HPDE6-E6E7 (cell line): Measurements from ENCODE around the gene POGLUT2.

Source experiments
- DNase-seq: peaks from one replicate; pipeline ENCODE4 v3.0.0; 2011; ENCODE audit warnings: missing footprints; ENCODE audit errors: extremely low spot score

POGLUT2 gene

DNA sequence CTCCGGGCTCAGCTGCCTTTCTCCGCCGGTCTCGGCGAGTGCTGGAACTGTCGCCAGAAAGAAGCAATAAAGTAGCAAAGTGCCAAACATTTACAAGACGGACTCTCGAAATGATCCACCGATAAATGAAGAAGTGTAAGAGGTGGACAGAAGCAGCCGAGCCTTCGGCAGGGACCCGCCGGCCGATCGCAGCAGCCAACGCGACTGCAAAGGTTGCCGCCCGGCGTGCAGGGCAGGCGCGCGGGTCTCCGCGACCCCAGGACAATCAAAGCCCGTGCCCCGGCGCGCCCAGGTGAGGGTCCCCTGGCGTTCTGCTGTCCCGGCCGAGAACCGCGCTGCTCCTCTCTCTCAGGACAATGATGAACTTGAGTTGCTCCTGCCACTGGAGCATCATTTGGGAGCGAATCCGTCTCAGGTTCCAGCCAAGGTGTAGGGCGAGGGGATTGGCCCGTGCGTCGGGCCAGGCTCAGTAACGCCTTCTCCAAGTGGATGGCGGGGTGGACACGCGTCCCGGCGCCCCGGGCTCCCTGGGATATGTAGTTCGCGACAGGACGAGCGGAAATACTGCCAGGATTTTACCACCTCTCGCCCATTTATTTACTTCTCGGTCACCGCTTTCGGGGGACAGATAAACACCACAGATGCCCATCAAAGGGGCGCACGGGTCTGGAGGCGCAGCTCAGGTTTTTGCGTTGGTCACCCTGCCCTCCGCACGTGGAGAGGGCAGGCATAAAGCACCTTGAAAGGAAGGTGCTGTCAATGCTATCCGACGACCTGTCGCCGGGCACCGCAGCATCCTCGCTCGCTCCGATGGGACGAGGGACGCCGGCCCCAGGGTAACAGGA is at the start of gene POGLUT2, which contains the start of gene BIVM:
Gene POGLUT2, minus strand, starts transcription at position 396 of the 845 bp plus-strand sequence. Its CDS starts 306 bp downstream, at position 90.
Gene BIVM, plus strand, starts transcription at position 539 of the 845 bp plus-strand sequence. CDS start 8,149 bp downstream, outside the sequence.
- DNase-seq = peak; percentile 99

DNA sequence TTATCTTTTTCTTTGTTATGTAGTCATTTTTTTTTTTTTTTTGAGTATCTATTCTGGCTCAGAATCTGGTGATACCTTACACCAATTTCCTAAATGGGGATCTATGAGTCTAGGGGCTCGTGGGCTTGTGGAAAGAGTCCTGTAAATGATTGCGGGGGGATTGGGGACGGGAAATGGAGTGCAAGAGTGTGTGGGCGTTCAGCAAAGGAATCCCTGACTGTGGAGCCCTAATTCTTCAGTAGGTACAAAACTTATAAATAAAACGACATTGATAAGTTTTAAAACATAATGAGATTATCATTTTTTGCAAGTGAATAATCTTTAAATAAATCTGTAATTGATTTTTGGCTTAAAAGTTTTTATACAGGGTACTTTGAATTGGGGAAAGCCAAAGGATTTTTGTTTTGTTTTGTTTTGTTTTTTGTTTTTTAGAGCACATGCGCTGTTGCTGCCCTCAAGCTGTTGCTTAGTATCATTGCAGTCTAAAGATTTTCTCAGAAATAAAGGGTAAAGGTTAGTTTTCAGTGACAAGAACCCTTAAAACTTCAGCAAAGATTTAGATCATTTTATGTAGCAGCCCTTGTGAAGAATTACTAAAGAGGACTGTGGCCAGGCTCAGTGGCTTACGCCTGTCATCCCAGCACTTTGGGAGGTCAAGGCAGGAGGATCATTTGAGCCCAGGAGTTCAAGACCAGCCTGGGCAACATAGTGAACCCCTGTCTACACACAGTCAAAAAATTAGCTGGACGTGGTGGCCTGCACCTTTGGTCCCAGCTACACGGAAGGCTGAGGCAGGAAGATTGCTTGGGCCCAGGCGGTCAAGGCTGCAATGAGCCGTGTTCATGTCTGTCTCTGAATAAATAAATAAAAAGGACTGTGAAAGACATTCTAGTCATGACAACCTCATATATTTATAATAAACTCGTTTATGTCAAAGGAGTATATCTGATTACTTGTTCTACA is 48.8 kb upstream of the POGLUT2 start:
- no peak for DNase-seq

DNA sequence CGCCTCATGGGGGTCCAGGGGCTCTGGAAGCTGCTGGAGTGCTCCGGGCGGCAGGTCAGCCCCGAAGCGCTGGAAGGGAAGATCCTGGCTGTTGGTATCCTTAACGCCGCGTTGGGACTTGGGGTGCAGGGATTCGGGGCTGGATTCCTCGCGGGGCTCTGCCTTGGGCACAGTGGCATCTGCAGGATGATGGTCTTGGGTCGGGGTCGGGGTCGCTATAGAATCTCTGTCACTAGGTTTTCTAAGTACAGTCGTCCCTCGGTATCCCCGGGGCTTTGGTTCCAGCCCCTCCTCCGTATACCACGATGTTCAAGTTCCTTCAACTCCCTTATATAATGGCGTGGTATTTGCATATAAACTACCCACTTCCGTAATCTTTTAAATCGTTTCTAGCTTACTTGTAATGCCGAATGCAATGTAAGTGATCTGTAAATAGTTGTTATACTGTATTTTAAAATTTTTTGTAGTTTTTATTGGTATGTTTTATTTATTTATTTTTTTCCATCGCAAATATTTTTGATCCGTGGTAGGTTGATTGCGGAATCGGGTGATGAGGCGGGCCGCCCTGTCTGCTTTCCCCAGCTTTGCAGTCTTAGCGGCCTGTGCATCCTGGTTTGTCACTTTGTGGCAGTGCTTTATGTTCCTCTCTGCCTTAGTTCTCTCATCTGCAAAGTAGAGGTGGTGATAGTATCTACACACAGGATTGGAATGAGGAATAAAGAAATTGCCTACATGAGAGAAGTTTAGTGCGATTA is 47.7 kb upstream of the POGLUT2 start:
- peak; percentile 22 for DNase-seq

GRCh38 chr13:102845630-102846260 is 47.0 kb upstream of the POGLUT2 start, which contains the start of gene ERCC5:
TSS of gene ERCC5 (plus strand) at chr13:102846032. CDS start at chr13:102846267, 235 bp downstream.
- peak; percentile 71 for DNase-seq

- DNase-seq = no peak
Observed at GRCh38 chr13:102845289-102845629, 46.5 kb upstream of the POGLUT2 start.

DNA sequence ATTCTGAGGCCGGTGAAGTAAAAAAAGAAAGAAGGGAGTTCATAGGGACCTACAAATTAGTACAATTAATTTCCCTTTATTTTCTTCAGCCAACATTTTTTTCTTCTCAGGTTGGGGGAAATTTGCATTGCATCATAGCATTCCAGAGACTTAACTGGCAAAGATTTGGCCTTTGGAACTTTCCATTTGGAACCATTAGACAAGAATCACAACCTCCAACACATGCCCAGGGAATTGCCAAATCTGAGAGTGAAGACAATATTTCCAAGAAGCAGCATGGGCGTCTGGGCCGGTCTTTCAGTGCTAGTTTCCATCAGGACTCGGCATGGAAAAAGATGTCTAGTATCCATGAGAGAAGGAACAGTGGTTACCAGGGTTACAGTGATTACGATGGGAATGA is 40.7 kb upstream of the POGLUT2 start:
- no peak for DNase-seq

- no peak for DNase-seq
Observed at GRCh38 chr13:102838982-102839381, 40.2 kb upstream of the POGLUT2 start.

GRCh38 chr13:102838273-102838672 is 39.5 kb upstream of the POGLUT2 start:
- DNase-seq = no peak

DNA sequence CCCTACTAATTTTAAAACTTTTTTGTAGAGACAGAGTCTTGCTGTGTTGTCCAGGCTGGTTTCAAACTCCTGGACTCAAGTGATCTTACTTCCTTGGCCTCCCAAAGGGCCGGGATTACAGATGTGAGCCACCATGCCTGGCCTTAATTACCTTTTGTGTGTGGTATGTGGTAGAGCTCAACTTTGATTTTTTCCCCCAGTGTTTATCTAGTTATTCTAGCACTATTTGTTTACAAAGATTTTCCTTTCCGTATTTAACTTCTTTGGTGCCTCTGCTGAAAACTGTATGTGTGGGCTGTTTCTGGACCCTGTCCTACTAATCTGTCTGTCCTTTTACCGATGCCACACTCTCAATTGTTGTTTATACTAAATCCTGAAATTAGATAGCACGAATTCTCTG is 37.7 kb upstream of the POGLUT2 start:
- no peak for DNase-seq

DNA sequence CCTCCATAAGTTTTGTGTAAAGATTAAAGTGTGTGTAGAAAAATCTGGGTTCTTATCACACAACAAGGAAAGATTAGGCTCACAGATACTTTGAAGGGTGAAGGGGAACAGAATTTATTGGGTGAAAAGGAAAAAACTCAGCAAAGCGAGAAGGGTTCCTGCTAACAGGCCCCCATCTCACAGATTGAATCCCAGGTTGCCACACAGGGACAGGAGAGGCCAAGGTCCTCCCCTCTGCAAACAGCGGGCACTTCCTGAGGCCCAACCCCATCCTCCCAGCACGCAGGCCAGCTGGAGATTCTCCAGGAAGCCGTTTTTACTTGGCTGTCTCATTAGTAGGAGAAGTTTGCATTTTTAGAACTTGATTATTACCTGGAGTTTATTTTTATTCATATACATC is 31.9 kb upstream of the POGLUT2 start:
- DNase-seq = no peak

GRCh38 chr13:102825921-102826706 is 27.3 kb upstream of the POGLUT2 start:
- peak; percentile 32 for DNase-seq

DNA sequence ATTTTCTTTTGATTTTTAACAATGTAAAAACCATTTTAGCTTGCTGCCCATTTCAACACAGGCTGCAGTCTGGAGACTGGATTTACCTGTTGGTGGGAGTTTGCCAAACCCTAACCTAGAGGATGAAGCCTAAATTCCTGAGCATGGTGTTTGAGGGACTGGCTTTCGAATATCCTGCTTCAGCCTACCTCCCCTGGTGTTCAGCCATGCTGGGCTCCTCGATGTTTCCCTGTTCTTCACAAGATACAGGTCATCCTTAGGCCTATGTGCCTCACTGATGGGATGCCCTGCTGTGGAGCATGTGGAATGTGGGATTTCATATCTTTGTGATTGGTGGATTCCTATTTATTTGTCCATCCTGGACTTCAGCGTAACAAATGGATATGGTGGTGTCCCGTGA is 26.6 kb upstream of the POGLUT2 start:
- DNase-seq = no peak

DNA sequence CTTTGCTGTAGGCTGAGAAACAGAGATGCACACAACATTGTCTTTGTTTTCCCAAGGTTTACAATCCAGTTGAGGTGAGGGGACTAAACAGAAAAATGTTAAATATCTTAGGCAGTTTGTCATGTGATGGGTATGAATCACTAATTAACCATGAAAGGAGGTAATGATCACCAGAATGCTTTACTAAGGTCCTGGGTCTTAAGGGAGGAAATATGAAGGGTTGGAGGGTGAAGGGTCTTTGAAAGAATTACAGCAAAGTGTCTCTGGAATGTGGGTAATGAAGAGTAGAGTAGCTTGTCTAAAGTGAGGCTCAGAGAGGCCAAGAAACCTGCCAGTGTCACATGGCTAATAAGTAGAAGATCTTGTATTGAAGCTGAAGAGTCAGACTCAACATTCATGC is 19.1 kb upstream of the POGLUT2 start:
- DNase-seq = no peak

DNA sequence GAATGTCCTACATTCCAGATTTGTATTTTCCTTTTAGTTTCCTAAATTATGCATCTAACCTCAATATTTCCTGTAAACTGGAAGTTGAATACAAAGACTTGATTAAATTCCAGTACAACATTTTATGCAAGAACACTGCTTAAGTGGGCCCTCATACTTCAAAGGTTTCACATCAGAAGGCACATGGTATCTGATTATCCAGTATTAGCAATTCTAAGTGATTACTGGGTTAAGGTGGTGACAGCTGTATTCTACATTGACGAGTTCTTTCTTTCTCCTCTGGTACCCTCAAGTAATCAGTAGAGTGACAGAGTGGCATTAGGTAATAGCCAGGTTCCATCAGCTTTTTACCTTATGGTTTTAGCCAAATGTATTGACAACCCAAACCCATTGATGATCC is 18.5 kb upstream of the POGLUT2 start:
- no peak for DNase-seq

DNA sequence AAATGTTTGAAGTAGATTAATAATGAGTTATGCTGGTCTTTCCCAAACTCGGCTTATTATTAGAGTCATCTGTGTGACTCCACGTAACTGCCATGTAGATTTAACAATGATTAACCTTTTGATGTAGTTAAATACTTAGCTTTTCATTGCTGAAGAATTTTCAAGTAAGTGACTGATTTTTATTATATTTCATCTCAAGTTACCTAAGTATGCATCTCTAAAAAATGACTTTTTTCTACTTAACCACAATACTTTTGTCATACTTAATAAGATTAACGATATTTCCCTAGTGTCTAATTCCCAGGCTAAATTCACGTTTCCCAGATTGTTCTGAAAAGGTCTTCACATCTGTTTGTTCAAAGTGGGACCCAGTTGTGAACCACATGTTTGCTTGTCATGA is 17.9 kb upstream of the POGLUT2 start:
- DNase-seq = no peak

DNA sequence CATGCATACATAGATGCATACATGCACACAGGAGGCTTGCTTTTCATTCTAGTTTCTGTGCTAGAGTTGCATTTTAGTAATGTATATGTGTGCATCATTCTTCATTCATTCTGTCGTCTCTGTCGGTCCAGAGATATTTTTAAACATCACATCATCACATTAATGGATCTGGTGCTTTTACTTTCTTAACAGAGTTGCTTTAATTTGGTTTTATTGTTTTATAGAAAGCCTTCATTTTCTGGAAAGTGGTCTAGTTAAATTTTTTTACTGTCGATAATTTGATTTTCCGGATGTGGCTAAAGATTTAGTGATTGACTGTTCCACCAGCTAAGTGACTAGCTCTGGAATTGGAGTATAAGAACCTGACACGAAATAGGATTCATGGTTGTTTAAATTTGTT is 17.0 kb upstream of the POGLUT2 start:
- DNase-seq = no peak

- DNase-seq = no peak
Observed at GRCh38 chr13:102814793-102815192, 16.0 kb upstream of the POGLUT2 start.

GRCh38 chr13:102814025-102814607 is 15.3 kb upstream of the POGLUT2 start:
- DNase-seq = no peak

DNA sequence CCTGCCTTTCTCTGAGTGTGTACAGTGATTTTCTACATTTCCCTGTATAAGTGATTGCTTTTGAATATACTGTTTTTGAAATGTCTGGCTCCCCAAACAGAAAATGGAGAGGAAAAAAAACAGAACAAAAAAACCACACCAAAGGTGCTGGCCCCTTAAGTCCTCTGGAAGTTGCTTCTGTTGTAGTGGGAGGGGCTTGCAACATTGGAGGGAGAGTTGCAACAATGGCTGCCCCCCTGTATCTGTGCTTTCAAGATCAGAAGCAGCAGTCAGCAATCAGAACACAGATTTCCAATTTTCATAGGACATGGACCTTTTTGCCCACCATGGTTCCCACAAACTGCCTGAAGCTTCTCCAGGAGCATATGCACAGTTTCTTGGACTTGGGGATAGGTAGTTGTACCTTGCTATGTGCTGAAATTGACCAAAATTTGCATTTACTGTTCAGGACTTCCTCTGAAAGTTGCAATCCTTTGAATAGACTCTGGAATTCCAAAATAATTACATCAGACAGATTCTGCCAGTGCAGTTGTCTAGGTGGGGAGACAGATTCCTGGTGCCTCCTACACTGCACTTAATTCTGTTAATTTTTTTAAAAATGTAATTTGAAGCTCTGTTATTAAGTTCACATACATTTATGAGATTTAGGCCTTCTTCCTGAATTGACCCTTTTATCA is 14.0 kb upstream of the POGLUT2 start:
- DNase-seq = no peak
